Astrocyte of the spinal cord (primary cell): ENCODE measurements around the gene SLC1A2.
A peak's percentile ranks its signal among the peaks of the same experiment; 100 is the strongest.

ENCODE experiments used
- DNase-seq: peaks from one replicate; pipeline ENCODE4 v3.0.0; 2011; ENCODE audit warnings: low read depth, low spot score
- H3K4me3 ChIP-seq: 2 replicates; pipeline ENCODE4 v1.5.1; 2011; ENCODE audit warnings: low read depth, mild to moderate bottlenecking, low read length, moderate library complexity
- in situ Hi-C: cut with HindIII; loops from 2 replicates; pipeline ENCODE4 v1.10.0; 2017; ENCODE audit warnings: low sequenced_read_pairs
- TF ChIP-seq, protein P1 (sequence below): IDR thresholded peaks from 2 replicates; pipeline ENCODE4 v1.5.1; 2012; ENCODE audit warnings: low read depth, mild to moderate bottlenecking, low read length, inconsistent platforms

The SLC1A2 gene

GRCh38 chr11:35376118-35376510, 43.2 kb downstream of the SLC1A2 start:
- H3K4me3 ChIP-seq: no peak overlapping the region
- in situ Hi-C loops: no loop called here
- DNase-seq: no peak
- TF ChIP-seq, protein P1, sequence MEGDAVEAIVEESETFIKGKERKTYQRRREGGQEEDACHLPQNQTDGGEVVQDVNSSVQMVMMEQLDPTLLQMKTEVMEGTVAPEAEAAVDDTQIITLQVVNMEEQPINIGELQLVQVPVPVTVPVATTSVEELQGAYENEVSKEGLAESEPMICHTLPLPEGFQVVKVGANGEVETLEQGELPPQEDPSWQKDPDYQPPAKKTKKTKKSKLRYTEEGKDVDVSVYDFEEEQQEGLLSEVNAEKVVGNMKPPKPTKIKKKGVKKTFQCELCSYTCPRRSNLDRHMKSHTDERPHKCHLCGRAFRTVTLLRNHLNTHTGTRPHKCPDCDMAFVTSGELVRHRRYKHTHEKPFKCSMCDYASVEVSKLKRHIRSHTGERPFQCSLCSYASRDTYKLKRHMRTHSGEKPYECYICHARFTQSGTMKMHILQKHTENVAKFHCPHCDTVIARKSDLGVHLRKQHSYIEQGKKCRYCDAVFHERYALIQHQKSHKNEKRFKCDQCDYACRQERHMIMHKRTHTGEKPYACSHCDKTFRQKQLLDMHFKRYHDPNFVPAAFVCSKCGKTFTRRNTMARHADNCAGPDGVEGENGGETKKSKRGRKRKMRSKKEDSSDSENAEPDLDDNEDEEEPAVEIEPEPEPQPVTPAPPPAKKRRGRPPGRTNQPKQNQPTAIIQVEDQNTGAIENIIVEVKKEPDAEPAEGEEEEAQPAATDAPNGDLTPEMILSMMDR: no peak

DNA sequence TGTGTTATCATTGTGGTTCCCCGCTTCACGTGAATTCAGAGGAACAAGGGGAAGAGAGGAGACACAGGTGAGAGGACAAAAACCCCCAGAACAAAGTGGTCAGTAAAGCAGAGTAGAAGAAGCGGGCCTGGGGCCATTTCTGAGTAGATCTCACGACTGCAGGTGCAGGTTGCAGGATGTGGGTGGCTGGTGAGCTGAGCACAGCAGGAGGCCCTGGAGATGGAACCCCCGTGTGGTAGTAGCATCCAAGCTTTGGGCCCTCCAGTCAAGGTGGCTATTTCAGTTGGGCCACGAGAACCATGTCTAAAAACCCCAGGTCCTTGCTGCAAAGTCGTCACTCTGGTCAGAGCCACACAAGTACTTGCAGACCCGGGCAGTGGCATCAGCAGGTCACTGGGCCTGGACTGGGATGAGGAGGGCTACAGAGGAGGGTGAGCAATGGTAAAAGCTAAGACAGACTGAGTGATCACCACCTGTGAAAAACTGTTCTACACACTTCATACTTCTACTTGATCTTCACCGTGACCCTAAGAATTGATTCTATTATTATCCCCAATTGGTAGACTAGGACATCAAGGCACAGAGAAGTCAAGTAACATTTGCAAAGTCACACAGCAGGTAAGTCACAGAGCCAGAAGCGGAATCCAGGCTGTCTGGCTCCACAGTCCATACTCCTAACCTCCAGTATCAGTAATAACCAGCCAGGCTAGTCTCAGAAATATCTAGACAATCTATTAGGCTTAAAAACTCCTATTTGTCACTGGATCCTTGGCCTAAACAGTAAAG, 43.8 kb downstream of the SLC1A2 start:
- in situ Hi-C loops: no loop called here
- TF ChIP-seq, protein P1: no peak
- DNase-seq: no peak
- no peak overlapping the region for H3K4me3 ChIP-seq

DNA sequence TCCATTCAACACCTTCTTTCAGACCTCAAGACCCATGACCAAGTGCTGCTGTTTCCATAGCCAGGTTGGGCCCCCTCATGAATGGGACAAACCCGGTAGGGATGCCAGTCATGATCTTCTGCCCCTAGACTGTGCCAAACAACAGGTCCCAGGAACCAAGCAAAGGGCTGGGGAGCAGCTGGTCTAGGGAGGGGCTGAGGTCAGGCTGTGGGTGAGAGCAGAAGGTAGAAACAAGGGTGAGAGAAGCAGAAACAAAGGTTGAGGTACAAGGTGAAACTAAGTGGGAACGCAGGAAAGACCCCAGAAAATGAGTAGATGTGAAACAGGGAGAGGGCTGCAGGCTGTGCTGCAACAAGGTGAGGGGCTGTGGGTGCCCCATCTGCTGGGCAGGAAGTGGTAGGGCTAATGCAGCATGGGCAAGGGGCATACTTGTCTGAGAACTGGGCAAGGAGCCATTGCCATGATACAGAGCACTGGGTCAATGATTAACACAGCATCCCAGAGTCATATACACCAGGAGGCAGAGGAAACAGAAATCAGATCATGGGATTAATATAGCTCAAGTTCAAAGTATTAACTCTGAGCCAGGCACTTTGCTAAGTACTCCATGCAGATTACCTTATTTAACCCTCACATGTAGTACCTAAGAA, 45.9 kb downstream of the SLC1A2 start:
- no peak for DNase-seq
- TF ChIP-seq, protein P1: no peak
- H3K4me3 ChIP-seq: no peak overlapping the region
- in situ Hi-C loops: no loop called here

GRCh38 chr11:35372565-35373283, 46.6 kb downstream of the SLC1A2 start:
- TF ChIP-seq, protein P1: no peak

DNA sequence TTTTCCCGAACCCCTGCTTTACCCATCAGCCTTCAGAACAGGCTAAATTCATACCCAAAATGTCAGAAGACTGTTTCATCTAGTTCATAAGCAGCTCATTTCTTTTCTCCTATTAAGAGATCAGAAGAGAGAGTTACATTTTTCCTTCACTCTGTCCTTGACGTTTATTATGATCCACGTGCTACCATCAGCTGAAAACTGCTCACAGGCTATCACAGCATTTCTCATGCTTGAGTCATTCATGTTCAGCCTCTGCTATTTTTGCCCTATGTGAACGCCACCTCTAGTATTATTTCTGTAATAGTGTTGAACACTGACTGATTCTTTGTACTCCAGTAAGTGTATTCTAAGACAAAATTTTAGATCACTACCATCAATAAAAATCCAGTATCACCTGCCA, 51.9 kb downstream of the SLC1A2 start:
- peak; percentile 75 for DNase-seq
- TF ChIP-seq, protein P1: no peak
- no peak overlapping the region for H3K4me3 ChIP-seq
- in situ Hi-C loops: no loop called here

More at GRCh38 chr11:35372565-35373283, 46.6 kb downstream of the SLC1A2 start:
- no peak overlapping the region for H3K4me3 ChIP-seq
- in situ Hi-C loops: no loop called here
- DNase-seq: no peak

GRCh38 chr11:35366798-35367197, 52.6 kb downstream of the SLC1A2 start:
- no peak for DNase-seq
- in situ Hi-C loops: no loop called here
- TF ChIP-seq, protein P1: no peak

More at GRCh38 chr11:35366798-35367197, 52.6 kb downstream of the SLC1A2 start:
- H3K4me3 ChIP-seq: no peak overlapping the region
